HG03439 (cell line): ENCODE data around the gene HEXD.
"Not testable (repeated sequence)": the region's sequence is repeated elsewhere in the genome, so short reads cannot be mapped to it uniquely, and the experiment has no call there.

Experiments
- ATAC-seq: cut with Tn5 transposase; IDR thresholded peaks from one replicate; pipeline ENCODE4 v1.9.1; 2021; ENCODE audit warnings: mild to moderate bottlenecking, moderate library complexity; ENCODE audit not compliant: unreplicated experiment

The HEXD gene

GRCh38 chr17:82439829-82440365, 21.8 kb downstream of the HEXD start:
- no peak for ATAC-seq

- no peak for ATAC-seq
Measured at GRCh38 chr17:82440469-82440981, 22.4 kb downstream of the HEXD start.

- ATAC-seq = no peak
Measured at GRCh38 chr17:82440991-82441627, 23.0 kb downstream of the HEXD start.

GRCh38 chr17:82441691-82442487, 23.7 kb downstream of the HEXD start:
- no peak for ATAC-seq

- no peak for ATAC-seq
Measured at GRCh38 chr17:82442643-82443464, 24.7 kb downstream of the HEXD start.

GRCh38 chr17:82443465-82444283, 25.5 kb downstream of the HEXD start:
- ATAC-seq = no peak

GRCh38 chr17:82444284-82444893, 26.2 kb downstream of the HEXD start:
- ATAC-seq = no peak

GRCh38 chr17:82444941-82445521, 26.9 kb downstream of the HEXD start:
- ATAC-seq = no peak

- no peak for ATAC-seq
Measured at GRCh38 chr17:82445542-82445941, 27.4 kb downstream of the HEXD start.

GRCh38 chr17:82446124-82446523, 28.0 kb downstream of the HEXD start:
- ATAC-seq = no peak

GRCh38 chr17:82446649-82447048, 28.5 kb downstream of the HEXD start:
- no peak for ATAC-seq

- ATAC-seq = no peak
Measured at GRCh38 chr17:82447876-82448275, 29.7 kb downstream of the HEXD start.

- ATAC-seq = peak; percentile 49
Measured at GRCh38 chr17:82449131-82449882, 31.2 kb downstream of the HEXD start.

- peak; percentile 3 for ATAC-seq
Measured at GRCh38 chr17:82449883-82450356, 31.8 kb downstream of the HEXD start.

GRCh38 chr17:82450357-82451106, 32.4 kb downstream of the HEXD start, which contains the start of gene CYBC1:
TSS of gene CYBC1 (minus strand) at chr17:82450752. CDS start at chr17:82449254, 1,498 bp downstream.
- ATAC-seq = peak; percentile 65

GRCh38 chr17:82452162-82452561, 34.0 kb downstream of the HEXD start:
- no peak for ATAC-seq

- ATAC-seq = not testable (repeated sequence)
Measured at GRCh38 chr17:82453151-82453550, 35.0 kb downstream of the HEXD start.

GRCh38 chr17:82453706-82454105, 35.6 kb downstream of the HEXD start:
- ATAC-seq = not testable (repeated sequence)
